ENCODE results near the gene ATP1A4.

- TF ChIP-seq FOXP2 (optimal IDR thresholded peaks at IDR 0.05; ENCODE audit: control extremely low read depth, extremely low read length, insufficient read depth) (no peak), EZH2 (IDR thresholded peaks at IDR 0.05) (no peak)
Measured at GRCh38 chr1:160149233-160149632, 2.2 kb upstream of the ATP1A4 start.
